GM18498 (cell line): ENCODE results near the gene ITPRIP.

Source experiments
- ATAC-seq: cut with Tn5 transposase; IDR thresholded peaks from one replicate; pipeline ENCODE4 v1.9.1; 2021; ENCODE audit warnings: mild to moderate bottlenecking, moderate library complexity; ENCODE audit not compliant: unreplicated experiment

ITPRIP gene

DNA sequence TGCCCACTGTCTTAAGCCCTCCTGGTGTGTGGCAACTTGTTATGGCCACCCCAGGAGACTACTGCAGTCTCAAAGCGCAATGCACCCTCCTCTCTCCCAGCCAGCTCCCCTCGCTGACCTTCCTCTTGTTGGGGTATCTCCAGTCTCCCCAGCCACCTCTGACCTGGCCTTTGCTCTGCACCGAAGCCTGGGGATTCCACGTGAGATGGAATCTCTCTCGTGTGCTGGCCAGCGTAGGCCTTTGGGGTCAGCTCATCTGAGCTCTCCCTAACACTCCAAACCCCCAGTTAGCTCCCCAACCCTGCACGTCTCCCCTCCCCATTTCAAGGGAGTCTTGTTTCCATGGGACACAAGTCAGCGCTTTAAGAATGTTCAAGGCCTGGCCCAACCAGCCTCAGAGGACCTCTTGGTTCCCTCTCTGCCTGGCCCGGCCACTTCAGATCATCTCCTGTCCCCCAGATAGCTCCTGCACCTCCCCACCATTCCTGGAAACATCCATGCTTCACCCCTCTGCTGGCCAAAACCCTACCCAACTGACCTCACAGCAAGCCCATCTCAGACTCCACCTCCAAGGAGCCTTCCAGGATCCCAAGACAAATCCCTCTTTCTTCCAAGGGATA lies 11.2 kb downstream of the ITPRIP start:
- no peak for ATAC-seq

DNA sequence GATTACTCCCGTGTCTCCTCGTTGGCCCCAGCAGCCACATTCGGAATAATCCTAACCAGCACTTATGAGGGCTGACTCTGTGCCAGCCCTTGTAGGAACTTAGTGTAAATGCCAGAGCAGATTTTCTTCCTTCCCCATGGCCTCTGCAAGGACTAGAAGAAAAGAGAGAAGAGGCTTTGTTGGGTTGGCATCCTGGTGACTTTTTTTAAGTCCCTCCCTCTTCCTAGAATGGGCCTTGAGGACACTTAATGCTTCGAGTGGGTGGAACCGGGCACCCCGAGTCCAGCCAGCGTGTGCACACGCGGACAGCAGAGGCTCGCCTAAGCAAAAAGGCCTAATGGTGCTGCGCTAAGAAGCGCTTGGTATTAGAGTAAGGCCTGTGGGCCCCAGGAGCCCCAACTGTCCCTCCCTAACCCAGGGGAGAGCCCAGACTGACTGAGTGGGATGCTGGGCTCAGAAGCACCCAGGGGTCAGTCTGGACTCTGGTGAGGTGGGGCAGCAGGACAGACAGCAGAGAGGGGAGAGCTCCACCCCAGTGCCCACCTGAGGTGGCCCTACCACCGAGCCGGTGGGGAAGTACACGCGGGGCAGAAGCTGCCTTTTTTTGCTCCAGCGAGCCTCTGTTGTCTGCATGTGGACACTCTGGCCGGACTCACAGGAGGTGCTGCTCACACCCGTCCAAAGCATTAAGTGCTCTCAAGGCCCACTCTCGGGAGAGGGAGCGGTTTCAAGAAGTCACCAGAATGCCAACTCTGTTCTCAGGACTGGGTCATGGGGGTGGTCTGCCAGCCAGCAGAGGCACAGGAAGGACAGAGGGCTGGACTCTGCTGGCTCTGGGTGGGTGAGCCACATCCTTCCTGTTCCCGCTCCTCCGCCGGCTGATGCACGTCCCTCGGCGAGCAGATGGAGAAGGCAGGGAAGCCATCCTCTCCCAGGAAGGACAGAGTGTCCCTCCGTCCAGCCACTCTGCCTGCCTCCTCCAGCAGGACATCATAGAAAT lies 12.5 kb downstream of the ITPRIP start:
- no peak for ATAC-seq

DNA sequence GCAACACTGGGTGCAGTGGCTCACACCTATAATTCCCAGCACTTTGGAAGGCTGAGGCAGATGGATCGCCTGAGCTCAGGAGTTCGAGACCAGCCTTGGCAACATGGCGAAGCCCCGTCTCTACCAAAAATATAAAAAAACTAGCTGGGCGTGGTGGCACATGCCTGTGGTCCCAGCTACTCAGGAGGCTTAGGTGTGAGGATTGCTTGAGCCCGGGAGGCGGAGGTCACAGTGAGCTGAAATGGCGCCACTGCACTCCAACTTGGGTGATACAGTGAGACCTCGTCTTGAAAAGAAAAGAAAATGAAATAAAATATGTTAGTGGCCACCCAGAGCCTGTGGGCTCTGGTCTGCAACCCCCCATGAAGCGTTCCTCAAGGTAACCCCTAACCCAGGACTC lies 13.3 kb downstream of the ITPRIP start:
- ATAC-seq, result no peak

DNA sequence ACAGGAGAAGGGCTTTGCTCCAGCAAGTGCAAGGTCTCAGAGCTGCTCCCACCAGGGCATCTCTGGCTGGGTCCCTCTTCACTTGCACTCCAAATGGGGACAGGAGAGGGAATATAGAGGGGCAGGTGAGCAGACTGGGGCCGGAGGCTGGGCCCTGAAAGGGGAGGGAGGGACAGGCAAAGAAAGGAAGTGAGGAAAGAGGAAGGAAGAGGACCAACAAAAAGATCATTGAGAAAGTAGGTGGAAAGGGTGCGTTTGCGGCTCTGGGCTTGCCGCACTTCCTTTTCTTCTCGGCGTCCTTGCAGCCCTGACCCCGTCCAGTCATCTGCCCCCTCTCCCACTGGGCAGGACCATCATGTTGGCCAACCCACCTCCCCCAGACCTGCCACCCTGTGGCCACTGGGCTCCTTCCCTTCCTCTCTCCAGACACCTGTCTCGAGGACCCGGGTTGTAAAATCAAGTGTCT lies 14.0 kb downstream of the ITPRIP start:
- no peak for ATAC-seq

DNA sequence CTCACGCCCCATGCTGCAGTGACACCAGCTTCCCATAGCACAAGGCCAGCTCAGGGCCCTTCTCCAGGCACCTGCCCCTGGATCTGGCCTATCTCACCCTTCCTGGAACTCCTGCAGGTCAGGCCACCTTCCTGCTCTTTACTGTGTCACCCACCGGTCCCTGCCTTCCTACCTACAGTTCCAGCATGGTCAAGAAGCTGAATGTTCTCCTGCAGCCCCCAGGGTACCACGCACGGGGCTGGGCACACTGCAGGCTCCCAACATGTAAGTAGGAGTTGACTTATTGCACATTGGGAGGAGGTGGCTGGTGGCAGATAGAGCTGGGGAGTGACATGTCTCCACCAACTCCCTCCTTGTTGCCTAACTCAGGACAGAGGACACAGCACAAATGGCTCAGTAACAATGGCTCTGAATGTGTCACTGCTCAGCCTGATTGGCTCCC lies 14.5 kb downstream of the ITPRIP start:
- no peak for ATAC-seq

DNA sequence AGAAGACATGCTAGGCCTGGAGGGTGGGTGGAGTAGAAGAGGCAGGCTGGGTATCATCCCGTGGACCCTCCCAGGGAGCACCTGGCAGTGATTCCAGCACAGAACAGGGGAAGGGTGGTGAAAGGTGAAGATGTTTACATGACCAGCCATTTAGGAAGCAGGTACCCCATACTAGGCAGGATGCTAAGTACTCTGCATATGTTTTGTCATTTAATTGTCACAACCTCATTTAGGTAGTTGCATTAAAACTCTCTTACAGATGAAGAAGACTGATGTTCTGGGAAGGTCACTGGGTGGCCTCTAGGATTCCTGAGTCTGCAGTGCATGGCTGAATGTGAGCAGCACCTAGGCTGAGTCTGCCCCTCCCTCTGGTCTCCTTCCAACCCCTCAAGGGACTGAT lies 15.2 kb downstream of the ITPRIP start:
- ATAC-seq, result no peak

DNA sequence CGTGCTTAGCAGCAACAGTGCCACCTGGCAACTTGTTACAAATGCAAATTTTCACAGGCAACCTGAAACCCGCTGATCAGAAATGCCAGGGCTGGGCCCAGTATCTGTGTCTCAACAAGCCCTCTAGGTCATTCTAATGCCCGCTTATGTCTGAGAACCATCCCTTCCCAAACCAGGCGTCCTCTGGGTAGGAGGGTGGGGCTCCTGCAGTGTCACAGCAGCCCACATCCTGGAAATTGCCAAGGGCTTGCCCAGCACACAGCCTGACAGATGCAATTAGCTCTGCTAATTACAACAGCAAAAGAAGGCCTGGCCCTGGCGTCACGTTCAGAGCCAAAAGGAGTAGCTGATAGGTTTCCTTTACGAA lies 15.9 kb downstream of the ITPRIP start:
- peak; percentile 63 for ATAC-seq

DNA sequence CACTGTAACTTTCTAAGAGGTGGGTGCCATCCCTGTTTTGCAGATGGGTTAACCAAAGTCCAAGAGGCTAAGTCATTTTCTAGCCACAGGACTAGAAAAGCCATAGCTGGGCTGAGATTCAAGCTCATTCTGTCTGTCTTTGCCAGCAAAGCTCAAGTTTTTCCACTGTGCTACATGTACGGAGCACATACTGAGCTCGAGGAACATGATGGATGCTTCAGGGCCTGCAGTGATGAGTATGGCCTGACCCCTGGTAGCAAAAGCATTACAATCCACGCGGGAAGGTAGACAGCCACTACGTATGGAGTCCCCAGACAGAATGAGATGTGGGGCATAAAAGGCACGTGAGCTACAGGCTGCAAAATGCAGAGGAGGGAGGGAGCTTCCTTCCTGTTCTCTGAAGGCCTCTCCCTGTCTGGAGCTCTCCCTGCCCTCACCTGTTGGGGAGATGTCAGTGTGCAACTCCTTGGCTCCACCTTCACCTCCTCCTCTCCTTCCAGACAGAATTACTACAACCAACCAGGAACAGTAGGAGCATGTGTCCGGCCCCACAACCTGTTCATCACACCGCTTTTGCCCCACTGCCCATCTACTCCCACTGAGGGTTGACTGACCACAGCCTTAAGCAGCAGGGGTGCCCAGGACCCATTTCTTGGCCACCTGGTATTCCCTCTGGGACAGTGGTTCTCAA lies 16.4 kb downstream of the ITPRIP start:
- ATAC-seq, result peak; percentile 18

DNA sequence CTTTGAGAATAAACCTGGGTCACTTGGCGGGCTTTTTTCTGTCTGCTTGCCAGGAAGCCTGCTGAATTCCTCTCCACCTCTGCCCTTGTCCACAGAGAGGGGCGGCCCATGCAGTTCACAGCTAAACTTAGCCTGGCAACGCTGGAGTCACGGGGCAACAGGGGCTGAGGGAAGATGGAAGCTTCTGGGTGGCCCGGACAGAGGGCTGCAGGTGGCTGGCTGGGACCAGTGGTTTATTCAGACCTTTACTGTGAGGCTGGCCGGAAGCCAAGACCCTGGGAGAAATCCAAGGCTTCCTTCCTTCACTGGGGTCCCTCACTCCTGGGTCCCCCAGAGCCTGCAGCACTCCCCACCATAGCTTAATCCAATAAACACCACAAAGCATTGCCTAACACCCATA lies 17.0 kb downstream of the ITPRIP start:
- ATAC-seq, result no peak

DNA sequence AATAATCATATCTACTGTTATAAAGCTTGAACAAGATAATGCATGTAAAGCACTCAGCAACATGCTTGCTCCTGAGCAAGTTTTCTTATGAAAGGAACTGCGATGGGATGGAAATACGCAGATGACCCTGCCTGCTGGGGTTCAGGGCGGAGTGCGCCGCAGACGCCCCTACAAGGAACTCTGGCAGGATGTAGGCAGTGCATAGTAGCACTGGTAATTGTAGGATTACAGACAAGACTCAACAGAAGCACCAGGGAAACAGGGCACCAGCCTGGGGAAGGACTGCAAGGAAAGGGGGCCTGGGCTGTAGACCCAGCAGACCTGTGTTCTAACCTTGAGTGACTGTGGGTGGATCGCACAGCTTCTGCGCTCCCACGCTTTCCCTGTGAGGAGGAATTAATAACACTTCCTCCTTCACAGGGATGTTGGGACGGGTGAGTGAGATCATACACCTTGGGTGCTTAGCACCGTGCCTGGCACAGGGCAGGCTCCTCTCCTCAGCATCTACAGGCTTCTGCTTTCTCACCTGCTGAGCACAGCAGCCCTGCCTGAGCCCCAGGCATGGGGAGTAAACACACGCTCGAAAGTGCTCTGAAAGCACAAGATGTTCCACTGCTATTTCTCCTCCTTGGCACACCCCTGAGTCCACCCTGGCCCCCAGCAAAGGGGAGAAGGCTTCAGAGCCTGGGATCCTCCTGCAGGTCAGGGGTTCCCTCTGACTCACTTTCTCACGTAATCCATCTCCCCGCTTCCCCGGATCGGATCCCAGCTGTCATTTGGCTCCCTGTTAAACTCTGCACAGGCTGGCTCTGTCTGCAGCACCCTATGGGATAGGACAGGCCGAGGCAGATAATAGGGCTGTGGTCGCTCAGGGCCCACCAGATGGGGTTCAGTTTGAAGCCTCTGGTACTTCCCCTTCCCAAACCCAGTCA lies 19.2 kb downstream of the ITPRIP start:
- ATAC-seq, result no peak

DNA sequence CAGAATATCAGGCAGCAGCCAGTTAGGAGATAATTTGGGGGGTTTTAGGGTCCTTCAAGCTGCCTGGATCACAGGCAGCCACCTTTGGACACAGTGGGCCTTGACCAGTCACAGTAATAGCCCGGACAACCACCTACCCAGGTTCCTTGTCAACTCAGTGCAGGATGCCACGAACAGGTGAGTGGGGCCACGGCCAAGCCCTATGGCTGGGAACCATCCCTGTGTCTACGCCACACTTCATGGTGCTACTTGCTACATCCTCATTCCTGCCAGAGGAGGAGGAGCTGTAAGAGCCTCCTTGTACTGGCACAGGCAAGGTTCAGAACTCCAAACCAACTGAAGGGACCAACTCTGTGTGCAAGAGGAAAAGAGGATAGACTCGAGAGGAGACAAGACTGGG lies 19.9 kb downstream of the ITPRIP start:
- no peak for ATAC-seq

DNA sequence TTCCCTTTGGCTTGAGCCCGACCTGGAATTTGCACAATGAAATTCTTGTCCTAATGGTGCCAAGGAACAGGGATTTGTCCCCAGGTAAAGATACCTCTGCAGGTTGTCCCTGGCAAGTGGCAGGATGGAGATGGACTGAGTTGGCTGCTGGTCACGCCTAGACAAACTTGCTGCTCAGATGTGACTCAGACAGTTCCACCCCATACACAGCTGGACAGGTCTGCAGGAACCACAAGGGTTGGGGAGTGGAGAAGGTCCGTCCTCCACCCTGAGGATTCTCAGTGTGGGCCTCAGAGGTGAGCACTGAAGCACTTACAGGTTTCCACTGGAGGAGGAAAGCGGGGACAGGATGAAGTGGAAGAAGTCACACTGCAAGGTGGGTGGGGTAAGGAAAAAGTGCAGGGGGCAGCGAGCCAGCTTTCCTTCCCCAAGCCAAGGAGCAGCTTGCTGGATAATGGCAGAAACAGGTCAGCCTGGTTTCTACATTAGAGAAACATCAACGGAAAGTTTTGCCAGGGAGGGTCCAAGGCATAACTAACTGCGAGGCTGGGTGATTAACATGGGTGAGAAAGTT lies 20.5 kb downstream of the ITPRIP start:
- no peak for ATAC-seq

DNA sequence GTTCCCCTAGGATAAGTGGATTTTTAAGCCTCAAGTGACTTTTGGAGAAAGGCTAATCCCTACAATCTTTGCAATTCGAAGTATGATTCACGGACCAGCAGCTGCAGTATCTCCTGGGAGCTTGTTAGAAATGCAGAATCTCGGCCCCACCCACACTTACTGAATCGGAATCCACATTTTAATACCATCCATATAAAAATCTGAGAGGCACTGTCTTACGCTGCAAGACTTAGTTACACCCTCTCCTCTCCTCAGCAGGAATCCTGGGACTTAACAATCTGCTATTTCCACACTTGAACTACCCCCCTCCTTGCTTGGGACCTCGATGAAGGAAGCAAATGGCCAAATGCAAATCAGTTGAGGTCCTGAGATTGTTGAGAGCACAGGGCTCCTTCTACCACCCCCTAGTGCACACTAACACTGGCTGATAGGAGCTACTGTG lies 21.0 kb downstream of the ITPRIP start:
- no peak for ATAC-seq

DNA sequence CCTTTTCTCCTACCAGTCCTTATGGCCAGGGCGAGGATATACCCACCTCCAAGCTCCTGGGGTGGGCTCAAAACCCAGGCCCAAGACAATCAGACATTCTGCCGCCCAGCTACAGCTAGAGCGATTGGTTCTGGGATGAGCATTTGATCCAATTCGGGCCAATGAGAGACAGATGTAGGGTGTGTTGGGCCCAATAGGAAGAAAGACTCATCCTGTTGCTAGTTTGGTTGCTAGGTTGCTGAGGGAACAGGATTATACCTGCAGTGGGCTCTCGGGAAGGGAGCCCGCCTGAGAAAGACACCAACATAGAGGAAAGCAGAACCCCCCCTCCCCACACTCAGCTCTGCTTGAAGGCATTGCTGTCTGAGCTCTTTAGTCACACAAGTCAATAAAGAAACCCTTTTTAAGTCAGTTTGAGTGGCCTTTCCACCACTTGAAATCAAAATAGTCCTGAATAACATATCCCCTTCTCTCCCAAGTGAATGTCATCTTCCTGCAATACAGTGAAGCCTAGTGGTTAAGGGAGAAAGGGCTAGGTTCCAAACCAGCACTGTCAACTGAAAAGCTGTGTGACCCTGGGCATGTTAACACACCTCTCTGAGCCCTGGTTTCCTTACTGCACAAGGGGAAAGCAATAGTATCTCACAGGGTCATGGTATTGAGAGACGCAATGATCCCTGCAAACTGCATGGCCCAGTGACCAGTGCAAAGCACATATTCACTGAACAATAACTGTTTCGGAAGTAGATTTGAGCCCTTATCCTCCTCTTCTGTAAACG lies 21.8 kb downstream of the ITPRIP start:
- ATAC-seq, result no peak

DNA sequence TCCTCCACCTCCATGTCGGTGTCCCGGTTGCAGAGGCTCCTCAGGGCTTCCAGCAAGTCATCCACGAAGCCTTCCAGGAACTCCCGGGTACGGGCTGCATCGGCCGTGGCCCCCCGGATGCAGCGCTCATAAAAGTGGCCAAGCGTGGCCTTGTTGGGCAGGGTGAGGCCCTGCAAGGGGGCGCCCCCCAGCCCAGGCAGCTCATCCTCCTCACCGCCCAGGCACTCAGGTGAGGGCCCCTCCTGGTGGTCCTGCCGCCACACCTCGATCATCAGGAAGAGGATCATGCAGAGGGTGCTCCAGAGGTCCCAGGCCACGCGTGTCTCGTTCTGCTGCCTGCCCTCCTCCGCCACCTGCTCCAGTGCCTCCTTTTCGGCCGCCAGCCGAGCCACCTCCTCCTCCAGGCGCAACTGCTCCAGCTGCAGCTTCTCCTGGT lies 22.8 kb downstream of the ITPRIP start:
- ATAC-seq, result no peak

DNA sequence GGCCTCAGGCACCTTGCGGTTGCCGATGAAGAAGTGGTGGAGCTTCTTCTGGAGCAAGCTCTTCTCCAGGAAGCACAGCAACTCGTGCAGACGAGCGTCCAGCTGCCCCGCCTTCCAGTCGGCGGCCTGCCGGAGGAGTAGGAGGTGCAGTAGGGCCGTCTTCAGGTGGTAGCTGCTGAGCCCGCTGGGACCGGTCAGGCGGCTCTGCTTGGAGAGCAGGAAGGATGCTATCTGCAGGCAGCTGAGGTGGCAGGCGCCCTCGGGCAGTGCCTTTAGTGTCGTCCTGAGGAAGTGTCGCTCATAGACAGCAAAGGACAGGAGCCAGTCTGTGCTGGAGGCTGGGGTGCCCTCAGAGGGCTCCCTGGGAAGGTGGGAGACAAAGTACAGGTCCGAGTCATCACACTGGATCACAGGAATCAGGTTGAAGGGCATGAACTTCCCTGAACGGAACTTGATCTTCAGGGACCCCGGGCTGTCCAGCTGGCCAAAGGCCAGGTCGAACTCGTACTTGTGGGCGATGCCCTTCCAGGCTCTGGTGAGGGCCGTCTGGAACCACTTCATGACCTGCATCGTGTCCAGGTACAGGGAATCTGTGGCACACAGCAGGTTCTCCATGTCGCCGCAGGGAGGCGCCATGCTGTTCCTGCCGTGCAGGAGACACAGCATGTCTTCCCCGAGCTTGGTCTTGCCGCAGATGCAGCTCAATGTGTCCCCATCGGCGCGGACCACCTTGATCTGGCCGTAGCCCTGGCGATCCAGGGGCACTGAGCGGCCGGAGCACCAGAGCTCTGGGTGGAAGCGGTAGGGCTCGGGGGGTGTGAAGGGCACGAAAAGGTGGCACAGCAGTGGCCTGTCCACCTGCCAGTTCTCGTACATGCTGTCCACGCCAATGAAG lies 23.4 kb downstream of the ITPRIP start:
- ATAC-seq, result no peak

DNA sequence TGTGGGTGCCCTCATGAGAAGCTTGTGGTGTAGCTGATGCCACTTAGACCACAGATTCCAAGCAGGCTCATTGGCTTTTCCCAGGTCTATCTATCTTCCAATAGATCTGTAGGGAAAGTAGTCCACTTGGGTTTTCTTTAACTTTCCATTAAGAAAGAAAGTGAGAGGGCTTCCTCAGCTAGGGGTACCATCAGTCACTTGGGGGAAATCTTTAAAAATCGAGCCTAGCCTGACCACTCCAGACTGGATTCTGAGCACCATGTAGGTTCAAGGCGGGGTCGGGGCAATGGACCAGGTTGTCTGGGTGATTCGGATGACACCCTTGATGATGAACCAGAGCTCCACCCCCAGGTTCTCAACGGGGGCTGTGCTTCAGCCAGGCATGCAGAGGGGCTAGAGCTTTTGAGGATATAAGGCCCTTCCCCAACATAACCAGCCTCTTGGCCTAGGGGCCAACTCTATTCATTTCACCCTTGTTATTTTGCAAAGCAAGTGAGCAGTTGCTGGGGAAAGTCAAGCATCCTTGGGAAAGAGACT lies 27.0 kb downstream of the ITPRIP start:
- no peak for ATAC-seq
